NCI-H774 (cell line): Measurements from ENCODE around the gene IFNA10.
"Not testable (repeated sequence)": the region's sequence is repeated elsewhere in the genome, so short reads cannot be mapped to it uniquely, and the experiment has no call there.

Experiments used
- DNase-seq: peaks from one replicate; lab custom pipeline; 2025; lab: John Stamatoyannopoulos, UW

The IFNA10 gene

DNA sequence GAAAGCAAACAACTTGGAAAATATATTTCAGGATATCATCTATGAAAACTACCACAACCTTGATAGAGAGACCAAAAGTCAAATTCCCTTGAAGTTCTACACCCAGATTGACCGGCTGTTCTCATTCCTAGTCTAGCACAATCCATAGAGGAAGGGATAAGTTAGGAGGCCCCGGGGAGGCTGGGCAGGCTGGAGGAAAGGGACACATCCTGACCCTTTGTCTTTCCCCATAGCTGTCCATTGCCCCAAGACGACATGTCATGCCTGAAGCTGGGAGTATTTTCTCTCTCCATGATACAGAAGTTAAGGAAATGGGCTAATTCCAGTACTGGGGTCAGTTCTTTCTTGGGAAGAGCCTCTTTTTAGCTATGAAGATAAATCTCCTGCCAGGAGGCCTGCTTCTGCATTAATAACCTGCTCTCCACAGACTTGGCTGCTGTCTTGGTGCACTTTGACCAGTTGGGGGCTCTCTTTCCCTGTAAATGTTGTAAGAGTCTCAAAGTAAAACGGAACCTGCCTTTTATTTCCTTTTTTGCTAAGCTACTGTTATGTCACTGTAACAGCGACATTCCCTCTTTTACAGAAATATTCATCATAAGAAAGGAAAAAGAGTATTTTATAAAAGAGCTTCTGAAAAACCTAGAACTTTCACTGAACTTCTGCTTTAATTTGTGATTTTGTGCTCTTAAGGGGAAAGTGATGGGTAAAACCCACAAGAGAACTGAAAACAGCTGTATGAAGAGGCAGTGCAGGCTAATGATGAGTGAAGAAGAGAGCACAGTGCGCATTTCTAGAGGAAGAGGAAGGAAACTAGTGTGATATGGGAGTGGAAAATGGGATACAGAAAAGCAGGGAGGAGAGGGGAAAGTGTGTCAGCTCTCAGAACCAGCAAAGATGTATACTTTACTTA is 11.8 kb downstream of the IFNA10 start:
- DNase-seq = peak; percentile 25

DNA sequence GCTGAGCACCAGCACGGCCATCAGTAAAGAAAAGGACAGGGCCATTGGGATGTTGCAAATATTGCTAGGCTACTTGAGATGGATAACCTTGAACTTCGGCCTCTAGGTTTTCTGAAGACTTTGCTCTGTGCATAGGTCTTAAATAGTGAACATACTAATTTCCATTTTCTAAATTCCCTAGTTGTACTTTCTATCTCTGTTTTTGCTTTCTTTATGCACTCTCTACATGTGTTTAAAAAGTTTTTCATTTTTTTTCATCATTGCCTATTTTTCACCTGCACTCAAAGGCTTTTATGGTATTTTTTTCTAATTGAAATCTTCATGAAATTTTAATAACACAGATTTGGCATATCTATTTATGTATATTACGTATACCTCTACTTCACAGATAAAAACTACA is 19.5 kb downstream of the IFNA10 start, which contains the start of gene IFNA4:
TSS of gene IFNA4 (minus strand) at position 101 of the 400 bp plus-strand sequence. CDS start at position 45, 56 bp downstream.
- not testable (repeated sequence) for DNase-seq

DNA sequence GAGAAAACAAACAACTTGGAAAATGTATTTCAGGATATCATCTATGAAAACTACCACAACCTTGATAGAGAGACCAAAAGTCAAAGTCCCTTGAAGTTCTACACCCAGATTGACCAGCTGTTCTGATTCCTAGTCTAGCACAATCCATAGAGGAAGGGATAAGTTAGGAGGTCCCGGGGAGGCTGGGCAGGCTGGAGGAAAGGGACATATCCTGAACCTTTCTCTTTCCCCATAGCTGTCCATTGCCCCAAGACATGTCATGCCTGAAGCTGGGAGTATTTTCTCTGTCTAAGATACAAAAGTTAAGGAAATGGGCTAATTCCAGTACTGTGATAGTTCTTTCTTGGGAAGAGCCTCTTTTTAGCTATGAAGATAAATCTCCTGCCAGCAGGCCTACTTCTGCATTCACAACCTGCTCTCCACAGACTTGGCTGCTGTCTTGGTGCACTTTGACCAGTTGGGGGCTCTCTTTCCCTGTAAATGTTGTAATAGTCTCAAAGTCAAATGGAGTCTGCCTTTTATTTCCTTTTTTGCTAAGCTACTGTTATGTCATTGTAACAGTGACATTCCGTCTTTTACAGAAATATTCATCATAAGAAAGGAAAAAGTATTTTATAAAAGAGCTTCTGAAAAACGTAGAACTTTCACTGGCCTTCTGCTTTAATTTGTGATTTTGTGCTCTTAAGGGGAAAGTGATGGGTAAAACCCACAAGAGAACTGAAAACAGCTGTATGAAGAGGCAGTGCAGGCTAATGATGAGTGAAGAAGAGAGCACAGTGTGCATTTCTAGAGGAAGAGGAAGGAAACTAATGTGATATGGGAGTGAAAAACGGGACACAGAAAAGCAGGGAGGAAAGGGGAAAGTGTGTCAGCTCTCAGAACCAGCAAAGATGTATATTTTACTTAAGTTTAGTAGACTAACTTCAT is 23.9 kb downstream of the IFNA10 start:
- DNase-seq = peak; percentile 6

DNA sequence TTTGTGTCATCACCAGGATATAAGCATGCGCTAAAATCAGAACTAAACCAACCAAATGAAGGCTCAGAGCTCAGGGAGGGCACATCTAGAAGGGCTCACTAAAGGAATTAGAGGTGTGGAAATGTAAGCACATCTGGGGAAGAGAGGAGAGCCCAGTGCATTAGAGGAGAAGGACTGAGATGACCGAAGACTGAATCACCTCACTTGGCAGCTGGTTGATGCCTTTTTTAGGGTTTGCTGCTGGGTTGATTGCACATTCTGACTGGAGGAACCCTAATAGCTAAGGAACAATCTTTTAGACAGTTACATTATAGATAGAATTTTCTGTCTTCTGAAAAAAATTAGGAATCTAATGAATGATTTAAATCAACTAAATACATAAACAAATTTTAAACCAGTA is 32.3 kb downstream of the IFNA10 start:
- no peak for DNase-seq

DNA sequence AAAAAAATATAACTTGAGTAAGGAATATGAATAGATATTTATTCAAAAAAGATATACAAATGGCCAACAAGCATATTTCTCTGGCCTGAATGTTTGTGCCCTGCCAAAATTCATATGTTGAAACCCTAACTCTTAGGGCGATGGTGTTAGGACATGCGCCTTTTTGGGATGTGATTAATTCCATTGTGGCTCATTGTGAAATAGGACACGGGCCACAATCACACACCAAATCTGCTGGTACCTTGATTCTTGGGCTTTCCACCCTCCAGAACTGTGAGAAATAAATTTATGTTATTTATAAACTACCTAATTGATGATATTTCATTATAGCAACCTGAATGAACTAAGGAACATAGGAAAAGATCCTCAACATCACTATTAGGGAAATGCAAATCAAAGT is 34.8 kb downstream of the IFNA10 start:
- DNase-seq = no peak

DNA sequence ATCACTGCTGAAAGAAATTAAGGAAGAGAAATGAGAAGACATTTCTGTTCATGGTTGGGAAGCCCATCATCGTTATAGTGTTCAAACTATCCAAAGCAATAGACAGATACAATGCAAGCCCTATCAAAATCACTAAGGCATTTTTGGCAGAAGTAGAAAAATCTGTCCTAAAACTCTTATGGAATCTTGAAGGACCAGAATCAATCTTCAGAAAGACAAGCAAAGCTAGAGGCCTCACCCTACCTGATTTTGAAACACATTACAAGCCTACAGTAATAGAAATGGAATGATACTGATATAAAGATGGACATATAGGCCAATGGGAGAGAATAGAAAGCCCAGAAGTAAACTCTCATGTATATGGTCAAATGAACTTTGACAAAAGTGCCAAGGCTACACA is 35.6 kb downstream of the IFNA10 start:
- no peak for DNase-seq

DNA sequence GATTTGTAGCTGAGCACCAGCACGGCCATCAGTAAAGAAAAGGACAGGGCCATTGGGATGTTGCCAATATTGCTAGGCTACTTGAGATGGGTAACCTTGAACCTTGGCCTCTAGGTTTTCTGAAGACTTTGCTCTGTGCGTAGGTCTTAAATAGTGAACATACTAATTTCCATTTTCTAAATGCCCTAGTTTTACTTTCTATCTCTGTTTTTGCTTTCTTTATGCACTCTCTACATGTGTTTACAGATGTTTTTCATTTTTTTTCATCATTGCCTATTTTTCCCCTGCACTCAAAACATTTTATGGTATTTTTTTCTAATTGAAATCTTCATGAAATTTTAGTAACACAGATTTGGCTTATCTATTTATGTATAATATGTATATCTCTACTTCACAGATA is 40.4 kb downstream of the IFNA10 start, which contains the start of gene IFNA21:
TSS of gene IFNA21 (minus strand) at position 101 of the 400 bp plus-strand sequence. CDS start at position 53, 48 bp downstream.
- not testable (repeated sequence) for DNase-seq

DNA sequence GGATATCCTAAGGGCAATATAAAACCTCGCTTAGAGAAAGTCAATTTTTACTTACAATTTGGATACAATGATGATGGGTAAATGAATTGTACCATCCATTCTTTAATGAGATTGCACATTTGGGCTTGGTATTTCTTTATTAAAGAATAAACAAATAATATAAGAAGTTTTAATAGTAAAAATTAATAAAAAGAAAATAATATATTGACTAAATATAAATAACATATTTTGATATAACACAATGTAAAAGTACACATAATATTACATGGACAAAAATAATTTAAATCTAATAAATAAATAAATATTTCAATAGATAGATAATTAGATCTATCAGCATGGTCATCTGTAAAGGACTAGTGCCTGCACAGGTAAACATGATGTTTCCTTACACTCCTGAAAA is 41.4 kb downstream of the IFNA10 start:
- no peak for DNase-seq

DNA sequence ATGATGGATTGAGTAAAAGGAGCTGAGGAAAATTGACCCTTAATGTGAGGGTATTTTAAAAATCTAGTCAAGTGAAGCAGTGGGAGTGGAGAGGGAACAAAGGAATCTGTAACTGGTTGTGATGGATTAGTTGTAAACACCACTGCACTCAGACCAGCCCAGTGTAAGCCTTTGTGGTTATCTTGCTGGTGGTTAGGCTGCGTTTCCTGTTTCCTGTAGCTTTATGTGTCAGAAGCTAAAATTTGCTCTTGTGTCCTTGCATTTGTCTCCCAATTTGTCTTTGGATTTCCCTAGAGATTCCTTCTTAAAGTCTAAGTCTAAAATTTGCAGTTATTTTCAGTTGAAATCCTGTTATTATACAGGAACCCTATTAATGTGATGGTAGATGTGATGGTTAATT is 46.8 kb downstream of the IFNA10 start:
- DNase-seq = no peak
